H1 (cell line): ENCODE results near the gene BCAR3. TPM values are rescaled to one million over a fixed set of nuclear protein-coding genes. Genes with fewer than 3 reads are reported as not detected.

Source experiments
- BRCA1 ChIP-seq: IDR thresholded peaks from 2 replicates; pipeline ENCODE4 v1.6.1; 2012; ENCODE audit warnings: low read depth, low read length, improper control_type of control experiment
- CHD2 ChIP-seq: IDR thresholded peaks from 2 replicates; pipeline ENCODE4 v1.6.1; 2012; ENCODE audit warnings: low read length, improper control_type of control experiment
- KDM1A ChIP-seq: fragments of 200-600, 300-600 bp; sonication (generic); IDR thresholded peaks from 2 replicates; pipeline ENCODE4 v1.7.1; 2016; ENCODE audit warnings: mild to moderate bottlenecking, low read length, borderline replicate concordance
- RAD21 ChIP-seq, 2 experiments: IDR thresholded peaks in 1 of 2; conservative IDR thresholded peaks in 1 of 2; 2 replicates each; pipeline ENCODE4 v1.6.1; 2011; ENCODE audit warnings: low read depth in 2 of 2, low read length in 2 of 2, improper control_type of control experiment in 1 of 2, inconsistent platforms in 1 of 2, mild to moderate bottlenecking in 1 of 2, moderate library complexity in 1 of 2
- polyA plus RNA-seq, 7 experiments: library from polyadenylated mRNA; depleted of rRNA in 3 of 7; stranded (reverse) in 5 of 7; unstranded in 2 of 7; fragments of >200 nt in 5 of 7; fragments of 200-250 nt in 2 of 7; gene quantifications; 1 replicate in 5 of 7; 2 replicates in 1 of 7; 4 replicates in 1 of 7; pipeline versions ENCODE4 v1.2.1 to v1.2.3, GENCODE V29; 2011 to 2013; ENCODE audit warnings: missing spikeins in 2 of 7, mixed read lengths in 2 of 7
- total RNA-seq: library from RNA; stranded (reverse); fragmentation: NEBNext Ultra II Directional; extraction: Animal tissue kit (Norgen Biotek cat#: 25700); gene quantifications from 2 replicates; pipeline ENCODE4 v1.2.1, GENCODE V29; 2021
- TF ChIP-seq, protein P1 (sequence below), 3 experiments: IDR thresholded peaks; 1 replicate in 2 of 3; 2 replicates in 1 of 3; pipeline versions ENCODE4 v1.5.1 to v1.6.1; 2011; ENCODE audit warnings: low read length in 3 of 3, mild to moderate bottlenecking in 3 of 3, inconsistent platforms in 2 of 3, low read depth in 1 of 3, moderate library complexity in 1 of 3; ENCODE audit not compliant: insufficient read depth in 1 of 3; ENCODE audit errors: control extremely low read depth in 1 of 3

Gene BCAR3
- total and polyA plus RNA-seq, 2 of the 8 experiments (the other 6 are each of a cell fraction or from before 2014, with no cell fraction given) = 5.6 to 9.2 TPM

GRCh38 chr1:93635614-93636543 lies 45.8 kb downstream of the BCAR3 start (continued):
- TF ChIP-seq, protein P1, sequence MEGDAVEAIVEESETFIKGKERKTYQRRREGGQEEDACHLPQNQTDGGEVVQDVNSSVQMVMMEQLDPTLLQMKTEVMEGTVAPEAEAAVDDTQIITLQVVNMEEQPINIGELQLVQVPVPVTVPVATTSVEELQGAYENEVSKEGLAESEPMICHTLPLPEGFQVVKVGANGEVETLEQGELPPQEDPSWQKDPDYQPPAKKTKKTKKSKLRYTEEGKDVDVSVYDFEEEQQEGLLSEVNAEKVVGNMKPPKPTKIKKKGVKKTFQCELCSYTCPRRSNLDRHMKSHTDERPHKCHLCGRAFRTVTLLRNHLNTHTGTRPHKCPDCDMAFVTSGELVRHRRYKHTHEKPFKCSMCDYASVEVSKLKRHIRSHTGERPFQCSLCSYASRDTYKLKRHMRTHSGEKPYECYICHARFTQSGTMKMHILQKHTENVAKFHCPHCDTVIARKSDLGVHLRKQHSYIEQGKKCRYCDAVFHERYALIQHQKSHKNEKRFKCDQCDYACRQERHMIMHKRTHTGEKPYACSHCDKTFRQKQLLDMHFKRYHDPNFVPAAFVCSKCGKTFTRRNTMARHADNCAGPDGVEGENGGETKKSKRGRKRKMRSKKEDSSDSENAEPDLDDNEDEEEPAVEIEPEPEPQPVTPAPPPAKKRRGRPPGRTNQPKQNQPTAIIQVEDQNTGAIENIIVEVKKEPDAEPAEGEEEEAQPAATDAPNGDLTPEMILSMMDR (IDR thresholded peaks at IDR 0.05; ENCODE audit: control extremely low read depth in 1 of 3, insufficient read depth in 1 of 3, low read depth in 1 of 3, low read length in 3 of 3) = no peak
- TF ChIP-seq RAD21 (IDR thresholded peaks at IDR 0.05 in 1 of 2, conservative IDR thresholded peaks at IDR 0.05 in 1 of 2; ENCODE audit: low read depth in 2 of 2, low read length in 2 of 2) = 0 out of 4 replicates have a peak, but pooled peaks have one; percentile 2 to 4
- TF ChIP-seq BRCA1 = no peak
- no peak for TF ChIP-seq KDM1A
- no peak for TF ChIP-seq CHD2
